Transverse colon (tissue), 4 donors: ENCODE results near the gene PCNT. TPM values are rescaled to one million over a fixed set of nuclear protein-coding genes. Genes with fewer than 3 reads are reported as not detected.

Source experiments
- DNase-seq: peaks from one replicate; pipeline ENCODE4 v3.0.0-alpha.2; 2019
- H3K27ac ChIP-seq, 4 donors: fragments of 200-600 bp; sonication (generic); 2 replicates each; pipeline ENCODE4 v1.5.1; 2016 to 2018; ENCODE audit warnings: inconsistent platforms in 4 of 4
- H3K27me3 ChIP-seq: fragments of 200-600 bp; sonication (generic); 2 replicates; pipeline ENCODE4 v1.5.1; 2017; ENCODE audit warnings: inconsistent platforms
- H3K36me3 ChIP-seq, 4 donors: fragments of 200-600 bp; sonication (generic); 2 replicates each; pipeline ENCODE4 v1.5.1; 2017 to 2019; ENCODE audit warnings: inconsistent platforms in 4 of 4
- H3K4me1 ChIP-seq, 4 donors: fragments of 200-600 bp; sonication (generic); 2 replicates each; pipeline ENCODE4 v1.5.1; 2017 to 2020; ENCODE audit warnings: inconsistent platforms in 4 of 4
- H3K4me3 ChIP-seq, 4 donors: fragments of 200-600 bp; sonication (generic); 1 replicate in 1 of 4; 2 replicates in 3 of 4; pipeline versions ENCODE4 v1.5.1 to v1.6.1; 2017 to 2019; ENCODE audit warnings: inconsistent platforms in 4 of 4
- H3K9me3 ChIP-seq, 2 donors: fragments of 200-600 bp; sonication (generic); 2 replicates each; pipeline ENCODE4 v1.5.1; 2017 to 2019; ENCODE audit warnings: inconsistent platforms in 2 of 2
- CTCF ChIP-seq, 5 experiments: fragments of 200-600 bp in 3 of 5; fragments of 450-650 bp in 2 of 5; sonication (generic) in 3 of 5; IDR thresholded peaks; 1 replicate in 2 of 5; 2 replicates in 3 of 5; pipeline ENCODE4 v1.5.1; 2016 to 2017; ENCODE audit warnings: antibody characterized with exemption in 5 of 5, inconsistent platforms in 3 of 5, mild to moderate bottlenecking in 2 of 5, moderate library complexity in 1 of 5
- EP300 ChIP-seq: sonication (generic); formaldehyde crosslinking; IDR thresholded peaks from one replicate; pipeline ENCODE4 v1.6.1; 2017; ENCODE audit warnings: antibody characterized with exemption, low read depth
- POLR2A ChIP-seq: fragments of 450-650 bp; IDR thresholded peaks from one replicate; pipeline ENCODE4 v1.6.1; 2016; ENCODE audit warnings: antibody characterized with exemption, mild to moderate bottlenecking, moderate library complexity
- POLR2AphosphoS5 ChIP-seq, 3 donors: sonication (generic); formaldehyde crosslinking; IDR thresholded peaks; one replicate each; pipeline ENCODE4 v1.6.1; 2016; ENCODE audit warnings: antibody characterized with exemption in 3 of 3
- WGBS, 2 donors: methylation state at CpG; one replicate each; pipeline ENCODE4 v1.1.5; 2018; ENCODE audit warnings: low coverage in 1 of 2; 5-methylcytosine and 5-hydroxymethylcytosine counted together
- in situ Hi-C, 4 donors: fragments of 200-750 bp; cut with MboI; loops; one replicate each; pipeline versions ENCODE4 v1.15.0 to v1.15.1; 2017; ENCODE audit warnings: low sequenced_read_pairs in 3 of 4, low pct_ligation_motif_present in 1 of 4, low pct_unique_long_range_greater_than_20kb in 1 of 4
- intact Hi-C: fragments of 100-400 bp; cut with DNase I; formaldehyde crosslinking; loops from one replicate; pipeline ENCODE4 v1.15.1; 2023; ENCODE audit warnings: low total_unique reads
- total RNA-seq, 4 donors: library from RNA; depleted of rRNA; stranded (reverse); fragments of >200 nt; gene quantifications; one replicate each; pipeline ENCODE4 v1.1.0, GENCODE V29; 2016

The PCNT gene
- total RNA-seq, 4 donors from 2014 or later, result 27.6 to 171 (median 63.4) TPM

- 89 to 95% methylated on average over 12 to 45 of the region's 45 CpGs for WGBS, 2 donors
- in situ Hi-C loops (no loop called here), intact Hi-C loops (no loop called here)
- Histone ChIP-seq H3K9me3 (no peaks in the 10 kb centered on the region), H3K4me3 (no peak overlapping the region), H3K27ac (no peak overlapping the region), H3K36me3 (peaks cover 0 to 20% (median 6%) of the 10 kb centered on the region in 4 donors), H3K27me3 (no peaks in the 10 kb centered on the region), H3K4me1 (no peaks in the 10 kb centered on the region)
- no peak for TF ChIP-seq POLR2A
- TF ChIP-seq CTCF (IDR thresholded peaks at IDR 0.05), result no peak
- no peak for TF ChIP-seq EP300
- no peak for TF ChIP-seq POLR2AphosphoS5 (IDR thresholded peaks at IDR 0.05)
- no peak for DNase-seq
These were observed 62.1 kb downstream of the PCNT start for GRCh38 chr21:46385846-46386733.

GRCh38 chr21:46386734-46387088, 62.8 kb downstream of the PCNT start:
- Histone ChIP-seq H3K27ac (no peak overlapping the region), H3K4me1 (no peaks in the 10 kb centered on the region), H3K27me3 (no peaks in the 10 kb centered on the region), H3K9me3 (no peaks in the 10 kb centered on the region), H3K36me3 (peaks cover 0 to 26% (median 6%) of the 10 kb centered on the region in 4 donors), H3K4me3 (no peak overlapping the region)
- intact Hi-C loops, result no loop called here
- TF ChIP-seq EP300, result no peak
- TF ChIP-seq POLR2AphosphoS5 (IDR thresholded peaks at IDR 0.05), result no peak
- TF ChIP-seq POLR2A, result no peak
- 96% methylated on average over 13 of the region's 13 CpGs; no CpG with 5 or more reads in 1 of the 2 donors for WGBS, 2 donors
- in situ Hi-C loops, result no loop called here
- no peak for DNase-seq

- H3K27me3 ChIP-seq, result no peaks in the 10 kb centered on the region
- in situ Hi-C loops (no loop called here), intact Hi-C loops (no loop called here)
- no peaks in the 10 kb centered on the region for H3K9me3 ChIP-seq
- no peak overlapping the region for H3K27ac ChIP-seq
- TF ChIP-seq POLR2A (no peak), POLR2AphosphoS5 (IDR thresholded peaks at IDR 0.05) (no peak), CTCF (IDR thresholded peaks at IDR 0.05) (no peak), EP300 (no peak)
- DNase-seq, result no peak
- no peak overlapping the region for H3K4me3 ChIP-seq
- H3K36me3 ChIP-seq, result peaks cover 0 to 34% (median 6%) of the 10 kb centered on the region in 4 donors
- H3K4me1 ChIP-seq, result no peaks in the 10 kb centered on the region
- WGBS, 2 donors, result 95 to 100% methylated on average over 4 to 31 of the region's 33 CpGs
These were observed 64.4 kb downstream of the PCNT start for GRCh38 chr21:46388206-46388880.

GRCh38 chr21:46388896-46389295, 64.9 kb downstream of the PCNT start:
- TF ChIP-seq POLR2AphosphoS5 (IDR thresholded peaks at IDR 0.05) (no peak), CTCF (IDR thresholded peaks at IDR 0.05) (no peak), POLR2A (no peak)
- 95% methylated on average over 21 of the region's 23 CpGs; no CpG with 5 or more reads in 1 of the 2 donors for WGBS, 2 donors
- H3K4me3 ChIP-seq, result no peak overlapping the region
- no peaks in the 10 kb centered on the region for H3K9me3 ChIP-seq
- intact Hi-C loops, result no loop called here
- no peaks in the 10 kb centered on the region for H3K27me3 ChIP-seq
- peaks cover 0 to 34% (median 6%) of the 10 kb centered on the region in 4 donors for H3K36me3 ChIP-seq
- DNase-seq, result no peak
- no peak overlapping the region for H3K27ac ChIP-seq
- H3K4me1 ChIP-seq, result no peaks in the 10 kb centered on the region
- in situ Hi-C loops, result no loop called here
